Smooth muscle cell (in vitro differentiated cells): ENCODE measurements around the gene UBE3C. TPM values are rescaled to one million over a fixed set of nuclear protein-coding genes. Genes with fewer than 3 reads are reported as not detected.

ENCODE experiments used
- DNase-seq: peaks from one replicate; lab custom pipeline; 2025; ENCODE audit not compliant: unreplicated experiment; lab: John Stamatoyannopoulos, UW
- H2AFZ ChIP-seq: fragments of 200-600 bp; sonication (generic); 2 replicates; pipeline ENCODE4 v1.6.0; 2016; ENCODE audit warnings: antibody characterized with exemption, low read depth, mild to moderate bottlenecking
- H3F3A ChIP-seq: fragments of 200-600 bp; sonication (generic); 2 replicates; pipeline ENCODE4 v1.6.0; 2017; ENCODE audit warnings: antibody characterized with exemption, low read depth
- H3K27ac ChIP-seq: fragments of 200-600 bp; sonication (generic); 2 replicates; pipeline ENCODE4 v1.5.1; 2016; ENCODE audit warnings: low read depth, mild to moderate bottlenecking
- H3K27me3 ChIP-seq: fragments of 200-600 bp; sonication (generic); 2 replicates; pipeline ENCODE4 v1.6.1; 2016; ENCODE audit warnings: low read depth, mild to moderate bottlenecking
- H3K36me3 ChIP-seq: fragments of 200-600 bp; sonication (generic); 2 replicates; pipeline ENCODE4 v1.5.1; 2016; ENCODE audit warnings: low read depth
- H3K4me1 ChIP-seq: fragments of 200-600 bp; sonication (generic); 2 replicates; pipeline ENCODE4 v1.5.1; 2016; ENCODE audit warnings: low read depth
- H3K4me2 ChIP-seq: fragments of 200-600 bp; sonication (generic); 2 replicates; pipeline ENCODE4 v1.6.0; 2016; ENCODE audit warnings: mild to moderate bottlenecking
- H3K4me3 ChIP-seq: fragments of 200-600 bp; sonication (generic); 2 replicates; pipeline ENCODE4 v1.5.1; 2016; ENCODE audit warnings: mild to moderate bottlenecking
- H3K79me2 ChIP-seq: fragments of 200-600 bp; sonication (generic); 2 replicates; pipeline ENCODE4 v1.6.0; 2016; ENCODE audit warnings: low read depth, mild to moderate bottlenecking
- H3K9ac ChIP-seq: fragments of 200-600 bp; sonication (generic); 2 replicates; pipeline ENCODE4 v1.6.0; 2016; ENCODE audit warnings: low read depth
- H3K9me3 ChIP-seq: fragments of 200-600 bp; sonication (generic); replicated peaks from 2 replicates; pipeline ENCODE4 v1.5.1; 2016; ENCODE audit warnings: low read depth
- H4K20me1 ChIP-seq: fragments of 200-600 bp; sonication (generic); 2 replicates; pipeline ENCODE4 v1.6.0; 2016; ENCODE audit warnings: low read depth
- CTCF ChIP-seq: fragments of 200-600 bp; sonication (generic); IDR thresholded peaks from 2 replicates; pipeline ENCODE4 v1.5.1; 2017; ENCODE audit warnings: borderline replicate concordance, mild to moderate bottlenecking, antibody characterized with exemption; ENCODE audit not compliant: insufficient read depth, poor library complexity, severe bottlenecking
- WGBS: methylation state at CpG from one replicate; pipeline ENCODE4 v1.1.7; 2016; ENCODE audit warnings: low lambda C conversion rate; 5-methylcytosine and 5-hydroxymethylcytosine counted together
- polyA plus RNA-seq: library from polyadenylated mRNA; unstranded; fragments of >200 nt; fragmentation: Nextera tagmentation; extraction: Ambion mirVana; gene quantifications from 2 replicates; pipeline ENCODE4 v1.2.1, GENCODE V29; 2016
- total RNA-seq: library from RNA; depleted of rRNA; stranded (reverse); fragments of >200 nt; gene quantifications from 2 replicates; pipeline ENCODE4 v1.2.3, GENCODE V29; 2014

The UBE3C gene
- total and polyA plus RNA-seq, 2 experiments from 2014 or later = 16.3 to 43.1 TPM

GRCh38 chr7:157124690-157125089 is 14.0 kb upstream of the UBE3C start:
- no peak for TF ChIP-seq CTCF
- no peak overlapping the region for H3K9ac ChIP-seq
- H3K27me3 ChIP-seq = no peaks in the 10 kb centered on the region
- H3K79me2 ChIP-seq = no peaks in the 10 kb centered on the region
- no peak overlapping the region for H3K4me2 ChIP-seq
- WGBS = 87% methylated on average over 15 of the region's 15 CpGs
- no peak overlapping the region for H3K4me3 ChIP-seq
- no peaks in the 10 kb centered on the region for H3F3A ChIP-seq
- no peaks in the 10 kb centered on the region for H3K36me3 ChIP-seq
- no peaks in the 10 kb centered on the region for H3K9me3 ChIP-seq
- H3K27ac ChIP-seq = no peak overlapping the region
- no peaks in the 10 kb centered on the region for H3K4me1 ChIP-seq
- DNase-seq = no peak
- H4K20me1 ChIP-seq = no peaks in the 10 kb centered on the region
- H2AFZ ChIP-seq = no peak overlapping the region

GRCh38 chr7:157125376-157126223 is 13.1 kb upstream of the UBE3C start:
- no peaks in the 10 kb centered on the region for H3F3A ChIP-seq

GRCh38 chr7:157126921-157127320 is 11.8 kb upstream of the UBE3C start:
- H3K36me3 ChIP-seq = no peaks in the 10 kb centered on the region
- H3F3A ChIP-seq = no peaks in the 10 kb centered on the region
- TF ChIP-seq CTCF = no peak
- H3K4me3 ChIP-seq = no peak overlapping the region
- H3K9me3 ChIP-seq = no peaks in the 10 kb centered on the region
- WGBS = 88% methylated on average over 11 of the region's 11 CpGs
- no peaks in the 10 kb centered on the region for H3K79me2 ChIP-seq
- H3K27ac ChIP-seq = no peak overlapping the region
- no peak overlapping the region for H2AFZ ChIP-seq
- H3K27me3 ChIP-seq = peaks cover 5% of the 10 kb centered on the region
- H4K20me1 ChIP-seq = no peaks in the 10 kb centered on the region
- DNase-seq = no peak
- no peak overlapping the region for H3K4me2 ChIP-seq
- H3K9ac ChIP-seq = no peak overlapping the region
- no peaks in the 10 kb centered on the region for H3K4me1 ChIP-seq

More at GRCh38 chr7:157125376-157126223, 13.1 kb upstream of the UBE3C start:
- Histone ChIP-seq H4K20me1 (no peaks in the 10 kb centered on the region), H3K9ac (no peak overlapping the region), H3K36me3 (no peaks in the 10 kb centered on the region), H3K4me3 (no peak overlapping the region), H3K27me3 (peaks cover 5% of the 10 kb centered on the region), H3K27ac (no peak overlapping the region), H3K9me3 (no peaks in the 10 kb centered on the region), H3K4me2 (no peak overlapping the region), H3K79me2 (no peaks in the 10 kb centered on the region), H3K4me1 (no peaks in the 10 kb centered on the region), H2AFZ (no peak overlapping the region)
- no peak for DNase-seq
- 91% methylated on average over 26 of the region's 26 CpGs for WGBS
- TF ChIP-seq CTCF = no peak

GRCh38 chr7:157129200-157129599 is 9.5 kb upstream of the UBE3C start:
- Histone ChIP-seq H3K27me3 (peaks cover 5% of the 10 kb centered on the region), H3K9ac (no peak overlapping the region), H2AFZ (no peak overlapping the region), H3K4me2 (no peak overlapping the region), H3K9me3 (no peaks in the 10 kb centered on the region), H4K20me1 (no peaks in the 10 kb centered on the region), H3K27ac (no peak overlapping the region), H3K4me1 (no peaks in the 10 kb centered on the region), H3K36me3 (no peaks in the 10 kb centered on the region), H3K79me2 (no peaks in the 10 kb centered on the region), H3K4me3 (no peak overlapping the region), H3F3A (no peaks in the 10 kb centered on the region)
- TF ChIP-seq CTCF = no peak
- 87% methylated on average over 10 of the region's 10 CpGs for WGBS
- no peak for DNase-seq
